Neural progenitor cell (in vitro differentiated cells): ENCODE results near the gene RNF10.

Source experiments
- EZH2phosphoT487 ChIP-seq: fragments of 200-600 bp; sonication (generic); IDR thresholded peaks from 2 replicates; pipeline ENCODE4 v1.6.1; 2017; ENCODE audit warnings: antibody characterized with exemption
- TF ChIP-seq, protein P1 (sequence below): fragments of 200-600 bp; sonication (generic); IDR thresholded peaks from 2 replicates; pipeline ENCODE4 v1.5.1; 2017; ENCODE audit warnings: antibody characterized with exemption, mild to moderate bottlenecking

DNA sequence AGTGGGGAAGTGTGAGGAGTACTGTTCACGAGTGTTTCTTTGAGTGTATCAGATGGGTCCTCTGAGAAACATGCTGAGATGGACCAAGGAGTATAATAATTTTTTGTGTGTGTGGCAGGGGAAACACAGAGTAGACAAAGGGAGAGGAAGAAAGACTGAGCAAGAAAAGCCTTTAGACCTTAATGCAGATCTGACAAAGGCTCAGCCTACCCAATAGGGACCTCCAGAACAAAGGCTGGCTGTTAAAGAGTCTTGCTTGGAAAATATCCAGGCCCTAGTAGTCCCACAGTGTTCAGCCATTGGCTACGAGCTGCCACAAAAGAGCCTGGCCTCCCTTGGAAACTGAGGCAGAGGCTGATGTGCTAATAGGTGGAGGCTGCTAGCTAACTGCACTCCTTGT is 18.7 kb upstream of the RNF10 start:
- no peak for TF ChIP-seq EZH2phosphoT487
- TF ChIP-seq, protein P1, sequence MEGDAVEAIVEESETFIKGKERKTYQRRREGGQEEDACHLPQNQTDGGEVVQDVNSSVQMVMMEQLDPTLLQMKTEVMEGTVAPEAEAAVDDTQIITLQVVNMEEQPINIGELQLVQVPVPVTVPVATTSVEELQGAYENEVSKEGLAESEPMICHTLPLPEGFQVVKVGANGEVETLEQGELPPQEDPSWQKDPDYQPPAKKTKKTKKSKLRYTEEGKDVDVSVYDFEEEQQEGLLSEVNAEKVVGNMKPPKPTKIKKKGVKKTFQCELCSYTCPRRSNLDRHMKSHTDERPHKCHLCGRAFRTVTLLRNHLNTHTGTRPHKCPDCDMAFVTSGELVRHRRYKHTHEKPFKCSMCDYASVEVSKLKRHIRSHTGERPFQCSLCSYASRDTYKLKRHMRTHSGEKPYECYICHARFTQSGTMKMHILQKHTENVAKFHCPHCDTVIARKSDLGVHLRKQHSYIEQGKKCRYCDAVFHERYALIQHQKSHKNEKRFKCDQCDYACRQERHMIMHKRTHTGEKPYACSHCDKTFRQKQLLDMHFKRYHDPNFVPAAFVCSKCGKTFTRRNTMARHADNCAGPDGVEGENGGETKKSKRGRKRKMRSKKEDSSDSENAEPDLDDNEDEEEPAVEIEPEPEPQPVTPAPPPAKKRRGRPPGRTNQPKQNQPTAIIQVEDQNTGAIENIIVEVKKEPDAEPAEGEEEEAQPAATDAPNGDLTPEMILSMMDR = no peak
